Stimulated activated memory B cell treated with anti-CD40 and anti-IgM and Interleukin-4, amounts not matched to agents 10 μg/mL and 1 μg/mL and 100 μg/mL, for 72 hours (primary cell): ENCODE data around the gene CDC16.

ENCODE experiments used
- ATAC-seq: fragments of 150-1000 bp; cut with Tn5 transposase; 2 replicates; pipeline ENCODE4 v1.10.0; 2021
- H3K27ac Mint-ChIP-seq: one replicate; pipeline ENCODE4 v1.8.0; 2022; ENCODE audit warnings: mild to moderate bottlenecking, mixed read lengths
- H3K27me3 Mint-ChIP-seq: one replicate; pipeline ENCODE4 v1.8.0; 2022; ENCODE audit warnings: mixed read lengths
- H3K36me3 Mint-ChIP-seq: one replicate; pipeline ENCODE4 v1.8.0; 2022; ENCODE audit warnings: mixed read lengths
- H3K4me1 Mint-ChIP-seq: one replicate; pipeline ENCODE4 v1.8.0; 2022; ENCODE audit warnings: mixed read lengths
- H3K4me3 Mint-ChIP-seq: one replicate; pipeline ENCODE4 v1.8.0; 2022; ENCODE audit warnings: mild to moderate bottlenecking, moderate library complexity, mixed read lengths
- H3K9me3 Mint-ChIP-seq: one replicate; pipeline ENCODE4 v1.8.0; 2022; ENCODE audit warnings: mixed read lengths

CDC16 gene

DNA sequence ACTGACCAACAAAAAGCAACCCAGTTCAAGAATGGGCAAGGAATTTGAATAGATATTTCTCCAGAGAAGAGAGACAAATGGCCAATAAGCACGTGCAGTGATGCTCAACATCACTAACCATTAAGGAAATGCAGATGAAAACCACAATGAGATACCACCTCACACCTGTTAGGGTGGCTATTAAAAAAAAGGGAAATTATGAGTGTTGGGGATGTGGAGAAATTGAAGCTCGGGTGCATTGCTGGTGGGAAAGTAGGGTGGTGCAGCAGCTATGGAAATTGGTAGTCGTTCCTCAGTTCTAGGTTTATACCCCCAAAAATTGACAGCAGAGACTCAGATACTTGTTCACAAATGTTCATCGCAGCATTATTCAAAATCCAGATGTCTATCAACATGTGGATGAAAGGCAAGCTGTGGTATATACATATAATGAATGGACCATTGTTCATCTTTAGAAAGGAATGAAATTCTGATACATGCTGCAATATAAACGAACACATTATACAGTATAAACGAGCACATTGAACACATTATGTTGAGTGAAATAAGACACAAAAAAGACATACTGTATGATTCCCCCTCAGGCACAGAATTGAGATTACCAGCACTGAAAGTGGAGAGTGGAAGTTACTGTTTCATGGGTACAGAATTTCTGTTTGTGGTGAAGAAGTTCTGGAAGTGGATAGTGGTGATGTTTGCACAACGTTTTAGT lies 80.5 kb downstream of the CDC16 start:
- H3K9me3 Mint-ChIP-seq = no peaks in the 10 kb centered on the region
- no peaks in the 10 kb centered on the region for H3K27me3 Mint-ChIP-seq
- H3K4me1 Mint-ChIP-seq = peaks cover 61% of the 10 kb centered on the region
- ATAC-seq = peak; percentile 49
- peak overlapping the region; percentile 98 for H3K27ac Mint-ChIP-seq
- H3K4me3 Mint-ChIP-seq = peak overlapping the region; percentile 90
- peaks cover 17% of the 10 kb centered on the region for H3K36me3 Mint-ChIP-seq

DNA sequence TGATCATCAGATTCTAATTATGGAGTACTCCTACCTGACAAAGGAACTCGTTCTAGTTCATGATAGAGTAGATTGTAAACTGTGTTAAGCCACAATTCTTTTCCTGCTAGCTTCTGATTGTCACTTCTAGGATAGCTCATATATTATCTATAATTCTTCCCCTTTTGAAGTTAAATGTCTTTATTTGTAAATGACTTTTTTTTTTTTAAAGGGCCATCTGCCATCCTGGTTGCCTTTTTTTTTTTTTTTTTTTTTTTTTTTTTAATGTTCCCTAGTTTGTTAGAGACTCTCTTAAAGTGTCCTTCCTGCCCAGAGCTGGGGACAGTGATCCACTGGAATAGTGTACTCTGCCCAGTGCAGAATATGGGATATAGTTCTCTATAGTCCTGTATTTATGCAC lies 83.9 kb downstream of the CDC16 start:
- H3K27me3 Mint-ChIP-seq = no peaks in the 10 kb centered on the region
- no peak overlapping the region for H3K4me3 Mint-ChIP-seq
- peaks cover 53% of the 10 kb centered on the region for H3K4me1 Mint-ChIP-seq
- ATAC-seq = no peak
- H3K27ac Mint-ChIP-seq = peak overlapping the region; percentile 62
- H3K9me3 Mint-ChIP-seq = no peaks in the 10 kb centered on the region
- peaks cover 42% of the 10 kb centered on the region for H3K36me3 Mint-ChIP-seq

DNA sequence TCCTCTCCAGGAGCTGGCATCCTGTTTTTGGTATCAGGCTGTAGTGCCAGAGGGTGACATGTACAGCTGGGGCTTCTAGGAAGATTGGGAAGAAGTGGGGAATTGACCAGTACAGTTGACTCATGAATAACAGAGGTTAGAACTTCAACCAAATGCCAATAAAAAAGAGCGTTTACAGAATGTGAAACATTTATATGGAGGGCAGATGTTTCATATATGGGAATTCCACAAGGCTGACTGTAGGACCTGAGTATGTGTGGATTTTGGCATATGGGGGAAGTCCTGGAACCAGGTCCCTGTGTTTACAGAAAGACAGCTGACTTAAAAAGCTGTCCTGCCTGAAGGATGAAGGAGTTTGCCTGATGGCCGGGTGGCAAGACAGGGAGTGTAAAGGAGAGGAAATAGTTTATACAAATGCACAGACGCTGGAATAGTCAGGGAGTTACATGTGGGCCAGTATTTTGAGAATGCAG lies 84.8 kb downstream of the CDC16 start:
- Mint-ChIP-seq H3K27ac (peak overlapping the region; percentile 62), H3K4me3 (no peak overlapping the region), H3K27me3 (no peaks in the 10 kb centered on the region), H3K4me1 (peaks cover 55% of the 10 kb centered on the region), H3K9me3 (no peaks in the 10 kb centered on the region), H3K36me3 (peaks cover 51% of the 10 kb centered on the region)
- no peak for ATAC-seq

DNA sequence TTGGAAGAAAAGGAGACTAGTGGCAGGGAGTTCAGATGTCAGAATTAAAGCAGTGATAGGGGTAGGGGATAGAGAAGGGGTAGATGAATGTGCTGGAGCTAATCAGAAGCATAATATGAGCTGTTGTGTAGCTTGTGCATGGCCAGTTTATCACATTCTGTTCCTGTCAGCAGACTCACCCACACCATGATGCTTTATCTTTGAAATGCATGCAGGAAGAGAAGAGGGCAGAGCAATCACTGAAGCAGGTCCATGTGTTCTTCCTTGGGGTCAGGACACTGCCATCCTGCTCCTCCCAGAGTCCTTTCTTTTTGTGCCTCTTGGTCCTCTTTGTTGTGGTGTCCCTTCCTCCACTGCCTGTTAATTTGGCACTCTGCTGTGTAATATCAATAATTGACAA lies 85.4 kb downstream of the CDC16 start:
- Mint-ChIP-seq H3K36me3 (peaks cover 56% of the 10 kb centered on the region), H3K27ac (peak overlapping the region; percentile 62), H3K4me1 (peaks cover 57% of the 10 kb centered on the region), H3K9me3 (no peaks in the 10 kb centered on the region), H3K27me3 (no peaks in the 10 kb centered on the region), H3K4me3 (no peak overlapping the region)
- ATAC-seq = no peak

DNA sequence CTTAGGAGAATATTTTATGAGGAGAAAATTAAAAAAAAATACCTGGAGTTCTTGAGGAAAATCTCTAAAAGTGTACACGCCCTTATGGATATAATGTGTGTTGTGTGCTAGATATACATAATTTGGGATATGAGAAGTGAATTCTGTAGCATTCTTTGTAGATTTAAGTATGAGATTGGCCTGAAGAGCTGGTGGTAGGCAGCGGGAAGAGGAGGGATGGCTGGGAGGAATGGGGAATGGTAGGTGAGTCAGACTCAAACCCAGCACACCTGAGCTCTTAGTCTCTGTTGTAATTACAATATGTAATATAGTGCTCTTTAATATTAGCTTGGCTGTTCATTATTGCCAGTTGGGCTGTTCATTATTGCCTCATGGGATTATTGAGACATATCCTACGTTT lies 86.6 kb downstream of the CDC16 start:
- ATAC-seq = no peak
- Mint-ChIP-seq H3K27me3 (no peaks in the 10 kb centered on the region), H3K4me1 (peaks cover 62% of the 10 kb centered on the region), H3K27ac (no peak overlapping the region), H3K4me3 (no peak overlapping the region), H3K9me3 (no peaks in the 10 kb centered on the region), H3K36me3 (peaks cover 65% of the 10 kb centered on the region)
